GM19351 (cell line): ENCODE results near the gene KLK15.

Experiments
- ATAC-seq: cut with Tn5 transposase; IDR thresholded peaks from one replicate; pipeline ENCODE4 v1.9.1; 2021; ENCODE audit warnings: mild to moderate bottlenecking, moderate library complexity; ENCODE audit not compliant: unreplicated experiment

Gene KLK15

GRCh38 chr19:50844296-50844935 lies 11.0 kb upstream of the KLK15 start:
- ATAC-seq, result no peak

GRCh38 chr19:50843701-50844221 lies 10.4 kb upstream of the KLK15 start:
- ATAC-seq, result no peak

- ATAC-seq, result no peak
Measured at GRCh38 chr19:50843205-50843604, 9.8 kb upstream of the KLK15 start.

GRCh38 chr19:50842130-50842529 lies 8.8 kb upstream of the KLK15 start:
- ATAC-seq, result no peak

- no peak for ATAC-seq
Measured at GRCh38 chr19:50839712-50840655, 6.6 kb upstream of the KLK15 start.

GRCh38 chr19:50838239-50838638 lies 4.9 kb upstream of the KLK15 start:
- ATAC-seq, result no peak

GRCh38 chr19:50837300-50837699 lies 3.9 kb upstream of the KLK15 start:
- no peak for ATAC-seq

GRCh38 chr19:50836543-50837195 lies 3.3 kb upstream of the KLK15 start:
- ATAC-seq, result no peak

GRCh38 chr19:50835785-50836542 lies 2.6 kb upstream of the KLK15 start:
- peak; percentile 77 for ATAC-seq

- no peak for ATAC-seq
Measured at GRCh38 chr19:50835103-50835784, 1.9 kb upstream of the KLK15 start.

- ATAC-seq, result no peak
Measured at GRCh38 chr19:50833802-50834167, 411 bp upstream of the KLK15 start.

GRCh38 chr19:50832666-50833065 lies 708 bp downstream of the KLK15 start:
- no peak for ATAC-seq

- no peak for ATAC-seq
Measured at GRCh38 chr19:50831026-50831396, 2.4 kb downstream of the KLK15 start.

GRCh38 chr19:50830266-50831025 lies 2.9 kb downstream of the KLK15 start:
- no peak for ATAC-seq

GRCh38 chr19:50829801-50830200 lies 3.6 kb downstream of the KLK15 start:
- no peak for ATAC-seq

- no peak for ATAC-seq
Measured at GRCh38 chr19:50827476-50827875, 5.9 kb downstream of the KLK15 start.

- no peak for ATAC-seq
Measured at GRCh38 chr19:50826492-50827240, 6.7 kb downstream of the KLK15 start.

- ATAC-seq, result no peak
Measured at GRCh38 chr19:50823389-50824042, 9.9 kb downstream of the KLK15 start, which contains the start of gene KLK1. Gene KLK1 (minus strand): TSS chr19:50823787. CDS start chr19:50823748, 39 bp downstream.
